Activated CD8-positive, alpha-beta T cell treated with anti-CD3 and anti-CD28 coated beads for 36 hours (primary cell): ENCODE results near the gene ASB17. TPM values are rescaled to one million over a fixed set of nuclear protein-coding genes. Genes with fewer than 3 reads are reported as not detected.

ENCODE experiments used
- ATAC-seq: fragments of 200-7000 bp; cut with Tn5 transposase; one replicate; pipeline ENCODE4 v1.10.0; 2021; ENCODE audit warnings: mild to moderate bottlenecking, moderate library complexity
- CTCF ChIA-PET: fragments of 350-600 bp; sonication (Branson Sonifier 250); formaldehyde crosslinking; loops from one replicate; lab custom pipeline; 2021; ENCODE audit warnings: antibody characterized with exemption; lab: Charles Lee
- POLR2A ChIA-PET: fragments of 350-600 bp; sonication (Branson Sonifier 250); formaldehyde crosslinking; loops from one replicate; lab custom pipeline; 2021; ENCODE audit warnings: antibody characterized with exemption; lab: Charles Lee
- DNase-seq: peaks from one replicate; pipeline ENCODE4 v3.0.0-alpha.2; 2020
- H3K27ac Mint-ChIP-seq: one replicate; pipeline ENCODE4 v1.8.0; 2021; ENCODE audit warnings: mild to moderate bottlenecking, mixed read lengths
- H3K27me3 Mint-ChIP-seq: one replicate; pipeline ENCODE4 v1.8.0; 2021; ENCODE audit warnings: mixed read lengths
- H3K36me3 Mint-ChIP-seq: one replicate; pipeline ENCODE4 v1.8.0; 2021; ENCODE audit warnings: low read depth, mixed read lengths
- H3K4me1 Mint-ChIP-seq: one replicate; pipeline ENCODE4 v1.8.0; 2021; ENCODE audit warnings: low read depth, mixed read lengths
- H3K4me3 Mint-ChIP-seq: one replicate; pipeline ENCODE4 v1.8.0; 2021; ENCODE audit warnings: mild to moderate bottlenecking, moderate library complexity, mixed read lengths
- H3K9me3 Mint-ChIP-seq: one replicate; pipeline ENCODE4 v1.8.0; 2021; ENCODE audit warnings: mixed read lengths
- CTCF ChIP-seq: fragments of 200-600 bp; IDR thresholded peaks from one replicate; pipeline ENCODE4 v1.8.0; 2022; ENCODE audit warnings: antibody characterized with exemption, mild to moderate bottlenecking
- intact Hi-C: fragments of 100-400 bp; cut with micrococcal nuclease; formaldehyde crosslinking; loops from one replicate; pipeline ENCODE4 v1.10.0; 2022
- total RNA-seq, 2 experiments: library from RNA; stranded (reverse); gene quantifications; one replicate each; pipeline ENCODE4 v1.2.3, GENCODE V29; 2021

ASB17 gene
- total RNA-seq: not detected

- TF ChIP-seq CTCF: no peak
These were observed at the start of gene ASB17 for GRCh38 chr1:75932304-75932703. TSS of gene ASB17 (minus strand) at chr1:75932404. CDS start at chr1:75932291, 113 bp downstream.

GRCh38 chr1:75980972-75981897, 49.0 kb upstream of the ASB17 start:
- intact Hi-C loops: no loop called here
- ChIA-PET CTCF (interaction anchor here (1.1 kb wide), 1 partner anchor 9 kb away, joined by 6 read pairs; no protein-coding TSS in a partner anchor), POLR2A (no interaction called here)
- H3K9me3 Mint-ChIP-seq: no peaks in the 10 kb centered on the region
- no peak overlapping the region for H3K27ac Mint-ChIP-seq
- H3K27me3 Mint-ChIP-seq: no peaks in the 10 kb centered on the region
- DNase-seq (no peak), ATAC-seq (no peak)
- H3K4me3 Mint-ChIP-seq: no peak overlapping the region
- no peaks in the 10 kb centered on the region for H3K36me3 Mint-ChIP-seq
- no peaks in the 10 kb centered on the region for H3K4me1 Mint-ChIP-seq
- TF ChIP-seq CTCF: no peak

More at GRCh38 chr1:75932304-75932703, at the start of gene ASB17:
- CTCF ChIA-PET: no interaction called here
- DNase-seq (no peak), ATAC-seq (no peak)
- no peaks in the 10 kb centered on the region for H3K36me3 Mint-ChIP-seq
- POLR2A ChIA-PET: interaction anchor here (0.6 kb wide), 1 partner anchor 422 kb away, joined by 3 read pairs; no protein-coding TSS in a partner anchor
- peaks cover 4% of the 10 kb centered on the region for H3K27me3 Mint-ChIP-seq
- no peaks in the 10 kb centered on the region for H3K4me1 Mint-ChIP-seq
- no peak within 1 kb of the TSS for H3K4me3 Mint-ChIP-seq
- no peaks in the 10 kb centered on the region for H3K9me3 Mint-ChIP-seq
- intact Hi-C loops: no loop called here
- H3K27ac Mint-ChIP-seq: no peak within 1 kb of the TSS

GRCh38 chr1:75970631-75971030, 38.4 kb upstream of the ASB17 start:
- ATAC-seq: no peak
- POLR2A ChIA-PET: no interaction called here
- no peaks in the 10 kb centered on the region for H3K27me3 Mint-ChIP-seq

GRCh38 chr1:75969550-75969949, 37.3 kb upstream of the ASB17 start:
- CTCF ChIA-PET: no interaction called here
- Mint-ChIP-seq H3K27ac (no peak overlapping the region), H3K27me3 (peaks cover 1% of the 10 kb centered on the region), H3K9me3 (no peaks in the 10 kb centered on the region), H3K4me3 (no peak overlapping the region), H3K4me1 (no peaks in the 10 kb centered on the region), H3K36me3 (no peaks in the 10 kb centered on the region)
- no peak for ATAC-seq
- POLR2A ChIA-PET: no interaction called here
- no peak for DNase-seq
- intact Hi-C loops: no loop called here
- no peak for TF ChIP-seq CTCF

More at GRCh38 chr1:75970631-75971030, 38.4 kb upstream of the ASB17 start:
- H3K9me3 Mint-ChIP-seq: no peaks in the 10 kb centered on the region
- TF ChIP-seq CTCF: no peak
- no peak overlapping the region for H3K4me3 Mint-ChIP-seq
- no peak overlapping the region for H3K27ac Mint-ChIP-seq
- CTCF ChIA-PET: no interaction called here
- intact Hi-C loops: no loop called here
- H3K4me1 Mint-ChIP-seq: no peaks in the 10 kb centered on the region
- no peaks in the 10 kb centered on the region for H3K36me3 Mint-ChIP-seq
- DNase-seq: no peak

GRCh38 chr1:75967719-75968118, 35.5 kb upstream of the ASB17 start:
- Mint-ChIP-seq H3K36me3 (no peaks in the 10 kb centered on the region), H3K9me3 (no peaks in the 10 kb centered on the region), H3K27me3 (peaks cover 1% of the 10 kb centered on the region), H3K4me1 (no peaks in the 10 kb centered on the region), H3K4me3 (no peak overlapping the region), H3K27ac (no peak overlapping the region)
- DNase-seq: no peak
- ATAC-seq: no peak
- intact Hi-C loops: no loop called here
- no peak for TF ChIP-seq CTCF
- POLR2A ChIA-PET: no interaction called here
- CTCF ChIA-PET: no interaction called here
